ENCODE data around the gene SMIM24. TPM values are rescaled to one million over a fixed set of nuclear protein-coding genes. Genes with fewer than 3 reads are reported as not detected.

The SMIM24 gene
- total RNA-seq, 6 experiments from 2014 or later = 2.1 to 38.1 (median 6.6) TPM; not detected in 1

DNA sequence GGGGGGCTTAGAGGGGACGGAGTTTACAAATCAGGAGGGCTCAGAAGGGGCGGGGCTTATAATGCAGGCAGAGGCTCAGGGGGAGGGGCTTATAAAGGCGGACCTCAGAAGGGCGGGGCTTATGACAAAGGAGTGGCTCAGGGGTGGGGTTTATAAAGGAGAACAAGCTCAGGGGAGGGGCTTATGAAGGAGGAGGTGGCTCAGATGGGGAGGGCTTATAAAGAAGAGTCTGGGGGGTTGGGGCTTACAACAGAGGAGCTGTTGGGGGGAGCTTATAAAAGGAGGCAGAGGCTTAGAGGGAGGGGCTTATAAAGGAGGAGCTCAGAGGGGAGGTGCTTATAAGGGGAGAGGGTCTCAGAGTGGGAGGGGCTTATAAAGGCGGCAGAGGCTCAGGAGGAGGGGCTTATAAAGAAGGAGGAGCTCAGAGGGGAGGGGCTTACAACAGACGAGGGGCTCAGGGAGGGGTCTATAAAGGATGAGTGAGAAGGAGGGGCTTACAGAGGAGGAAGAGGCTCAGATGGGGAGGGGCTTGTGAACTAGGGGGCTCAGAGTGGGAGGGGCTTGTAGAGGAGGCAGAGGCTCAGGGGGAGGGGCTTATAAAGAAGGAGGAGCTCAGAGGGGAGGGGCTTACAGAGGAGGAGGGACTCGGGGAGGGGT lies 1.0 kb downstream of the SMIM24 start:
- intact Hi-C loops (cut with DNase I) = loop anchor here (5.0 kb wide), 1 partner anchor 157 kb away; no protein-coding TSS in a partner anchor
- no peak overlapping the region for H3K27ac ChIP-seq
- no peaks in the 10 kb centered on the region for H3K36me3 ChIP-seq
- H3K9me3 ChIP-seq = no peaks in the 10 kb centered on the region
- peaks cover 0 to 4% (median 0%) of the 10 kb centered on the region in 4 donors for H3K4me1 ChIP-seq
- no peak overlapping the region for H3K4me3 ChIP-seq
- peaks cover 0 to 4% of the 10 kb centered on the region in 2 donors for H3K27me3 ChIP-seq
- DNase-seq (no peak), ATAC-seq (peak in 1 of 4 donors; percentile 12)
- TF ChIP-seq POLR2A (IDR thresholded peaks at IDR 0.05) = no peak
- 31% methylated on average over 7 of the region's 7 CpGs for WGBS (ENCODE audit: insufficient coverage, low coverage, low lambda C conversion rate, missing lambda C conversion rate)

DNA sequence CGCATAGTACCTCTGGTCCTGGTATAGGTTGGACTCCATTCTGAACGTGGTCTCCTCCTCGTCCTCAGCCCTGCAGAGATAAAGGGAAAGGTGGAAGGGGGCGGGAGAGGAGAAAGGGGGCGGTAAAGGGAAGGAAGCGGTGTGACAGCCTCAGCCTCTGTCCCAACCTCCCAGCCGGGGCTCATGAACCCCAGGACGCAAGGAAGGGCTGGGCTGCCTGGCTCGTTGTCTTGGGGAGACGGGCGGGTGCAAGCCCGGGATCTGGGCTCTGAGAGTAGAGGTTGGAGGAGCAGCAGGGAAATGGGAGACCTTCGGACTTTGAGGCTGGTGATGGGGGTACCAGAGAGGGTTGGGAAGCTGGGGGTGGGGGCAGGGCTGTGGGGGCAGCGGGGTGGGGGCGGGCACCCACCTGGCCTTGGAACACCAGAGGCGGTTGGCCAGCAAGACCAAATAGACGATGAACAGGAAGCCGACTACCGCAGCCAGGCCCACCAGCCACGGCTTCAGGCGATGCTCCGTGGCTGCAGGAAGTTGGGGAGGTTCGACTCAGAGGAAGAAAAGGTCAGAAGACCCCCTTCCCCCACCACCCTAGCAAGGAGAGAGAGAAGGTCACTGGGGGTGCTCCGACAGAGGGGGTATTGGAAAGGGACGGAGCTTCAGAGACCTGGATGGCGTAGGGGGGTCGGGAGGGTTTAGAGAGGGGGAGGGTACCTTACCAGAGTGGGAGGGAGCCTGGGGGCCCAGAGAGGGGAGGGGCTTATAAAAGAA lies 1.7 kb downstream of the SMIM24 start:
- H3K27ac ChIP-seq = no peak overlapping the region
- intact Hi-C loops (cut with DNase I) = loop anchor here (5.0 kb wide), 1 partner anchor 156 kb away; no protein-coding TSS in a partner anchor
- H3K9me3 ChIP-seq = no peaks in the 10 kb centered on the region

DNA sequence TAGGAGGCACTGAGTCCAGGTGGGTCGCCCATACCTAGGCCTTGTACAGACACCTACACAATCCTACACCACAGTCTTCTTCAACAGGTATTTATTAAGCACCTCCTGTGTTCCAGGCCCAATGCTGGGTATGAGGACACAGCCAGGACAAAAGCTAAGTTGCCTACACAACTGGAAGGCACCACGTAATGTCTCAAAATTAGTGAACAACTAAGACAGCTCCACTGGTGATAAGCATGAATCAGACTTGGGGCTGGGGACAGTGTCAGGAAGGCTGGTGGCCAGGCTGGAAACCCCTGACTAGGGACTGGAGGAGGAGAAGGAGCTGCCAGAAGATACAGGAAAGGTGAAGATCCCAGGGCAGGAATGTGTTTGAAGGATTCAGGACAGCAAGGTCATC lies 2.4 kb downstream of the SMIM24 start:
- intact Hi-C loops (cut with DNase I) = loop anchor here (5.0 kb wide), 1 partner anchor 156 kb away; no protein-coding TSS in a partner anchor

More for the DNA sequence above, 1.7 kb downstream of the SMIM24 start:
- TF ChIP-seq, protein P1, sequence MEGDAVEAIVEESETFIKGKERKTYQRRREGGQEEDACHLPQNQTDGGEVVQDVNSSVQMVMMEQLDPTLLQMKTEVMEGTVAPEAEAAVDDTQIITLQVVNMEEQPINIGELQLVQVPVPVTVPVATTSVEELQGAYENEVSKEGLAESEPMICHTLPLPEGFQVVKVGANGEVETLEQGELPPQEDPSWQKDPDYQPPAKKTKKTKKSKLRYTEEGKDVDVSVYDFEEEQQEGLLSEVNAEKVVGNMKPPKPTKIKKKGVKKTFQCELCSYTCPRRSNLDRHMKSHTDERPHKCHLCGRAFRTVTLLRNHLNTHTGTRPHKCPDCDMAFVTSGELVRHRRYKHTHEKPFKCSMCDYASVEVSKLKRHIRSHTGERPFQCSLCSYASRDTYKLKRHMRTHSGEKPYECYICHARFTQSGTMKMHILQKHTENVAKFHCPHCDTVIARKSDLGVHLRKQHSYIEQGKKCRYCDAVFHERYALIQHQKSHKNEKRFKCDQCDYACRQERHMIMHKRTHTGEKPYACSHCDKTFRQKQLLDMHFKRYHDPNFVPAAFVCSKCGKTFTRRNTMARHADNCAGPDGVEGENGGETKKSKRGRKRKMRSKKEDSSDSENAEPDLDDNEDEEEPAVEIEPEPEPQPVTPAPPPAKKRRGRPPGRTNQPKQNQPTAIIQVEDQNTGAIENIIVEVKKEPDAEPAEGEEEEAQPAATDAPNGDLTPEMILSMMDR (IDR thresholded peaks at IDR 0.05) = no peak
- no peak for TF ChIP-seq POLR2A (IDR thresholded peaks at IDR 0.05)
- ATAC-seq (no peak), DNase-seq (no peak)
- peaks cover 0 to 4% of the 10 kb centered on the region in 2 donors for H3K27me3 ChIP-seq
- H3K4me1 ChIP-seq = peaks cover 0 to 10% (median 0%) of the 10 kb centered on the region in 4 donors
- no peak overlapping the region for H3K4me3 ChIP-seq
- H3K36me3 ChIP-seq = no peaks in the 10 kb centered on the region
- WGBS (ENCODE audit: insufficient coverage, low coverage, low lambda C conversion rate, missing lambda C conversion rate) = 33% methylated on average over 22 of the region's 27 CpGs

DNA sequence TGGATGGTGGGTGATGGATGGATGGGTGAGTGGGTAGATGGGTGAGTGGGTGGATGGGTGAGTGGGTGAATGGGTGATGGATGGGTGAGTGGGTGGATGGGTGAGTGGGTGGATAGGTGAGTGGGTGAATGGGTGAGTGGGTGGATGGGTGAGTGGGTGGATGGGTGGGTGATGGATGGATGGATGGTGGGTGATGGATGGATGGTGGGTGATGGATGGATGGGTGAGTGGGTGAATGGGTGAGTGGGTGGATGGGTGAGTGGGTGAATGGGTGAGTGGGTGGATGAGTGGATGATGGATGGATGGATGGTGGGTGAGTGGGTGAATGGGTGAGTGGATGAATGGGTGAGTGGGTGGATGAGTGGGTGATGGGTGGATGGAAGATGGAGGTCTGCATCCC lies 2.8 kb downstream of the SMIM24 start:
- Histone ChIP-seq H3K9me3 (no peaks in the 10 kb centered on the region), H3K4me1 (peaks cover 0 to 17% (median 0%) of the 10 kb centered on the region in 4 donors), H3K4me3 (no peak overlapping the region), H3K27me3 (peaks cover 0 to 4% of the 10 kb centered on the region in 2 donors), H3K36me3 (no peaks in the 10 kb centered on the region), H3K27ac (no peak overlapping the region)
- intact Hi-C loops (cut with DNase I) = loop anchor here (5.0 kb wide), 1 partner anchor 155 kb away; no protein-coding TSS in a partner anchor
- ATAC-seq (no peak), DNase-seq (no peak)
- TF ChIP-seq, protein P1 (IDR thresholded peaks at IDR 0.05) = no peak
- no peak for TF ChIP-seq POLR2A (IDR thresholded peaks at IDR 0.05)

More for the DNA sequence above, 2.4 kb downstream of the SMIM24 start:
- Histone ChIP-seq H3K4me3 (no peak overlapping the region), H3K27ac (no peak overlapping the region), H3K36me3 (no peaks in the 10 kb centered on the region), H3K4me1 (peaks cover 0 to 16% (median 0%) of the 10 kb centered on the region in 4 donors), H3K9me3 (no peaks in the 10 kb centered on the region), H3K27me3 (peaks cover 0 to 4% of the 10 kb centered on the region in 2 donors)
- DNase-seq (no peak), ATAC-seq (no peak)
- no peak for TF ChIP-seq POLR2A (IDR thresholded peaks at IDR 0.05)
- TF ChIP-seq, protein P1 (IDR thresholded peaks at IDR 0.05) = no peak
- WGBS (ENCODE audit: insufficient coverage, low coverage, low lambda C conversion rate, missing lambda C conversion rate) = 88% methylated on average over 1 of the region's 2 CpGs

DNA sequence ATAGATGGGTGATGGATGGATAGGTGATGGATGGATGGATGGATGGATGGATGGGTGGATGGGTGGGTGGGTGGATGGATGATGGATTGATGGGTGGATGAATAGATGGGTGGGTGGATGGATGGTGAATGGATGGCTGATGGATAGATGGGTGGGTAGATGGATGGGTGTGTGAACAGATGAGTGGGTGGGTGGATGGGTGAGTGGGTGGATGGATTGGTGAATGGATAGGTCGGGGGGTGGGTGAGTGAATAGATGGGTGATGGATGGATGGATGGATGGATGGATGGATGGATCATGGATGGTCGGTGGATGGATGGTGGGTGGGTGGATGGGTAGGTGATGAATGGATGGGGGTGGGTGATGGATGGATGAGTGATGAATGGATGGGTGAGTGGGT lies 3.5 kb downstream of the SMIM24 start:
- no peaks in the 10 kb centered on the region for H3K9me3 ChIP-seq
- H3K27me3 ChIP-seq = peaks cover 0 to 4% of the 10 kb centered on the region in 2 donors
- 83% methylated on average over 2 of the region's 2 CpGs for WGBS (ENCODE audit: insufficient coverage, low coverage, low lambda C conversion rate, missing lambda C conversion rate)
- H3K4me3 ChIP-seq = no peak overlapping the region
- DNase-seq (no peak), ATAC-seq (no peak)
- no peak overlapping the region for H3K27ac ChIP-seq
- intact Hi-C loops (cut with DNase I) = loop anchor here (5.0 kb wide), 1 partner anchor 155 kb away; no protein-coding TSS in a partner anchor
- no peaks in the 10 kb centered on the region for H3K36me3 ChIP-seq
- TF ChIP-seq POLR2A (IDR thresholded peaks at IDR 0.05) = no peak
- peaks cover 0 to 17% (median 0%) of the 10 kb centered on the region in 4 donors for H3K4me1 ChIP-seq

Data from right lobe of liver (tissue), 6 donors.